Tibial artery (tissue), 4 donors: Measurements from ENCODE around the gene UBFD1.

Experiments used
- DNase-seq, 2 donors: peaks; one replicate each; pipeline ENCODE4 v3.0.0-alpha.2; 2019
- H3K27ac ChIP-seq, 2 donors: fragments of 200-600 bp; sonication (generic) in 1 of 2; 1 replicate in 1 of 2; 2 replicates in 1 of 2; pipeline ENCODE4 v1.5.1; 2018 to 2019; ENCODE audit warnings: mild to moderate bottlenecking in 1 of 2
- H3K27me3 ChIP-seq, 2 donors: fragments of 200-600 bp; sonication (generic) in 1 of 2; one replicate each; pipeline versions ENCODE4 v1.5.1 to v1.6.0; 2016 to 2019
- H3K36me3 ChIP-seq, 3 donors: fragments of 200-600 bp; sonication (generic) in 2 of 3; one replicate each; pipeline ENCODE4 v1.5.1; 2016 to 2019; ENCODE audit warnings: mild to moderate bottlenecking in 2 of 3
- H3K4me1 ChIP-seq, 4 donors: fragments of 200-600 bp; sonication (generic) in 2 of 4; 1 replicate in 3 of 4; 2 replicates in 1 of 4; pipeline ENCODE4 v1.5.1; 2016 to 2019
- H3K4me3 ChIP-seq, 2 donors: fragments of 200-600 bp; sonication (generic) in 1 of 2; 1 replicate in 1 of 2; 2 replicates in 1 of 2; pipeline ENCODE4 v1.5.1; 2018 to 2019; ENCODE audit warnings: mild to moderate bottlenecking in 2 of 2
- H3K9me3 ChIP-seq, 3 donors: fragments of 200-600 bp; sonication (generic) in 1 of 3; one replicate each; pipeline ENCODE4 v1.5.1; 2016 to 2019
- intact Hi-C: fragments of 100-400 bp; cut with DNase I; formaldehyde crosslinking; loops from one replicate; pipeline ENCODE4 v1.15.0; 2023; ENCODE audit warnings: low total_unique reads
- TF ChIP-seq, protein P1 (sequence below), 2 experiments: fragments of 200-600 bp in 1 of 2; fragments of 450-650 bp in 1 of 2; IDR thresholded peaks; one replicate each; pipeline ENCODE4 v1.5.1; 2017 to 2019; ENCODE audit warnings: antibody characterized with exemption in 2 of 2, mild to moderate bottlenecking in 1 of 2, moderate library complexity in 1 of 2

UBFD1 gene

DNA sequence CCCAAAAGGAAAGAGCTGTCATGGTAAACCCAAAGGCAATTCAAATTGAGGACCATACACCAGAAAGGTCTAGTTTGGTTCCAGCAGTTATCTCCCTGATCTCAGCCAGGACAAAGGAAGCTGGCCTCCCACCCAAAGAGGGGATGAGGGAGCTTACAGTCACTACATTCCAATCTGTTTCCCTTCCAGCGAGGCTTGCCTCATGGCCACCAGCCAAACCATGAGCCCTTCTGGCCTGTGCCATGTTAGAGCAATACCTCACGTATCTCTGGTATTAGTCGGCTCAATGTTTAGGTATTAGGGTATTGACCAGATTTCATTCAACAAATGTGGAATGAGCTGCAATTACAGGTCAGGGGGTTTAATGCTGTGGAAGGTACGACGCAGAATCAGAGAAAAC lies 30.2 kb downstream of the UBFD1 start:
- H3K36me3 ChIP-seq: peaks cover 52 to 99% (median 85%) of the 10 kb centered on the region in 3 donors
- no peak overlapping the region for H3K27ac ChIP-seq
- H3K9me3 ChIP-seq: no peaks in the 10 kb centered on the region
- TF ChIP-seq, protein P1, sequence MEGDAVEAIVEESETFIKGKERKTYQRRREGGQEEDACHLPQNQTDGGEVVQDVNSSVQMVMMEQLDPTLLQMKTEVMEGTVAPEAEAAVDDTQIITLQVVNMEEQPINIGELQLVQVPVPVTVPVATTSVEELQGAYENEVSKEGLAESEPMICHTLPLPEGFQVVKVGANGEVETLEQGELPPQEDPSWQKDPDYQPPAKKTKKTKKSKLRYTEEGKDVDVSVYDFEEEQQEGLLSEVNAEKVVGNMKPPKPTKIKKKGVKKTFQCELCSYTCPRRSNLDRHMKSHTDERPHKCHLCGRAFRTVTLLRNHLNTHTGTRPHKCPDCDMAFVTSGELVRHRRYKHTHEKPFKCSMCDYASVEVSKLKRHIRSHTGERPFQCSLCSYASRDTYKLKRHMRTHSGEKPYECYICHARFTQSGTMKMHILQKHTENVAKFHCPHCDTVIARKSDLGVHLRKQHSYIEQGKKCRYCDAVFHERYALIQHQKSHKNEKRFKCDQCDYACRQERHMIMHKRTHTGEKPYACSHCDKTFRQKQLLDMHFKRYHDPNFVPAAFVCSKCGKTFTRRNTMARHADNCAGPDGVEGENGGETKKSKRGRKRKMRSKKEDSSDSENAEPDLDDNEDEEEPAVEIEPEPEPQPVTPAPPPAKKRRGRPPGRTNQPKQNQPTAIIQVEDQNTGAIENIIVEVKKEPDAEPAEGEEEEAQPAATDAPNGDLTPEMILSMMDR (IDR thresholded peaks at IDR 0.05): no peak
- H3K4me1 ChIP-seq: no peaks in the 10 kb centered on the region
- no peaks in the 10 kb centered on the region for H3K27me3 ChIP-seq
- no peak overlapping the region for H3K4me3 ChIP-seq
- DNase-seq: no peak
- intact Hi-C loops: no loop called here

DNA sequence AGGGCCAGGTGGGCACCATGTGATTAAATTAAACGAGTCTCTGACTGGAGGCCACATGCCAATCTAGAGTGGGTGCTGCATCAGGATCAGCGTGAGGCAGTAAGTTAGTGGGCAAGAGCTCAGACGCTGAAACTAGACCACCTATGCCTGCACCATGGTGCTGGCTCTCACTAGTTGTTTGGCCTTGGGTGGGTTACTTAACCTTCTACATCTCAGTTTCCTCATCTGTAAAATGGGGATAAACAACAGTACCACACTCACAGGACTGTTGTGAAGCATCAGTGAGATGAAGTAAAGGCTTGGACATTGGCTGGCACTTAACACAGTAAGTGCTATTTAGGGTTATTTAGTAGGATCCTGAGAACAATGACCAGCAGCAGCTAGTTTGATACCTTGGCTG lies 32.7 kb downstream of the UBFD1 start:
- H3K27ac ChIP-seq: no peak overlapping the region
- intact Hi-C loops: no loop called here
- no peaks in the 10 kb centered on the region for H3K27me3 ChIP-seq
- H3K36me3 ChIP-seq: peaks cover 38 to 88% (median 69%) of the 10 kb centered on the region in 3 donors
- H3K4me1 ChIP-seq: peaks cover 0 to 13% (median 11%) of the 10 kb centered on the region in 4 donors
- TF ChIP-seq, protein P1 (IDR thresholded peaks at IDR 0.05): no peak
- DNase-seq: no peak
- H3K4me3 ChIP-seq: no peak overlapping the region
- no peaks in the 10 kb centered on the region for H3K9me3 ChIP-seq

DNA sequence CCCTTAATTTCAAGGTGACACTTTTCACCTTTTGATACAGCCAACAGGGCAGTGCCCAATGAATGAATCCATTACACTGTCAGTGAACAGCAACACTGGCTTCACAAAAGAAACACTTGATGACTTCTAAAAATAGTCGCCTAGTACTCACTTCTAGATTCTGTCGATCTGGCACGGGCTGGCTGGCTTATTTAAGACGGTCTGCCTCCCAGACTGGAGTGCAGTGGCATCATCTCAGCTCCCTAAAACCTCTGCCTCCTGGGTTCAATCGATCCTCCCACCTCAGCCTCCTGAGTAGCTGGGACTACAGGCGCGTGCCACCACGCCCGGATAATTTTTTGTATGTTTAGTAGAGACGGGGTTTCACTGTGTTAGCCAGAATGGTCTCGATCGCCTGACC lies 36.7 kb downstream of the UBFD1 start:
- H3K36me3 ChIP-seq: peaks cover 14 to 49% (median 31%) of the 10 kb centered on the region in 3 donors
- H3K27ac ChIP-seq: no peak overlapping the region
- intact Hi-C loops: no loop called here
- no peak overlapping the region for H3K4me3 ChIP-seq
- no peaks in the 10 kb centered on the region for H3K9me3 ChIP-seq
- DNase-seq: no peak
- H3K27me3 ChIP-seq: no peaks in the 10 kb centered on the region
- peaks cover 0 to 18% (median 14%) of the 10 kb centered on the region in 4 donors for H3K4me1 ChIP-seq
- TF ChIP-seq, protein P1 (IDR thresholded peaks at IDR 0.05): no peak

- TF ChIP-seq, protein P1 (IDR thresholded peaks at IDR 0.05): no peak
- intact Hi-C loops: loop anchor here (5.0 kb wide), 2 partner anchors 38 to 47 kb away; partner anchors contain the start of genes DCTN5, EARS2, PALB2 and UBFD1
- H3K27me3 ChIP-seq: no peaks in the 10 kb centered on the region
- no peaks in the 10 kb centered on the region for H3K9me3 ChIP-seq
- peaks cover 10 to 39% (median 21%) of the 10 kb centered on the region in 3 donors for H3K36me3 ChIP-seq
- peak overlapping the region; percentile 80 to 83 for H3K27ac ChIP-seq
- H3K4me1 ChIP-seq: peaks cover 0 to 18% (median 14%) of the 10 kb centered on the region in 4 donors
- peak overlapping the region; percentile 80 to 88 for H3K4me3 ChIP-seq
- DNase-seq: no peak
These were observed 37.9 kb downstream of the UBFD1 start for GRCh38 chr16:23595246-23595950.

DNA sequence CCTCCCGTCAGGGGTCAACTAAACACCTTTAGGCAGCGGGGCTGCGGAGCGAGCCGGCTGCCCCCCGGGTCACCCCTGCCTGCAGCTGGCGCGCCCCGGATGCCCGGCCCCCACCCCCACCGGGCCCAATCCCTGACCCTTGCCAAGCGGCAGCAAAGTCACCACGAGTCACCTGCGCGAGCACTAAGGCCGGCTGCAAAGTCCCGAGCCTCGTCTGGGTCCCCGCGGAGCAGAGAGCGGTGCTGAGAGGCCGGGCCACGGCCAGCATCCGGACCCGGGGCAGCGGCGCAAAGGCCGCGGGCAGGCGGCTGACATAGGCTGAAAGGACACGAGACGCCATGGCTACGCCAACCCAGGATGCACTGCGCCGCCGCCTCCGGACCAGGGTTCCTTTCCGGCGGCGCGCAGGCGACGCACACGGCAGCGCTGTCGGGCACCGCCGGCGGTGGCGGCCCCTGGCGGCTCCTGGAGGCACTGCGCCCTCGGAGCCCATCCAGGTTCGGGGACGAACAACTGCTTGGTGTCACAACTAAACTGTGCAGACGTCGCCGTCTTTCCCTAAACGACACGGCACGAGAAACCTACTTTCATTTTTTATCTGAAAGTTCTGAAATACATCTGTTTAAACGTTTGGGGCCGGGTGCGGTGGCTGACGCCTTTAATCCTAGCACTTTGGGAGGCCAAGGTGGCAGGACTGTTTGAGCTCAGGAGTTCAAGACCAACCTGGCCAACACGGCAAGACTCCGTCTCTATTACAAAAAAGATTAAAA lies 38.6 kb downstream of the UBFD1 start, which contains the start of gene NDUFAB1:
NDUFAB1 (minus strand) TSS at position 366 of the 770 bp plus-strand sequence; CDS start at position 340, 26 bp downstream.
- no peaks in the 10 kb centered on the region for H3K9me3 ChIP-seq
- intact Hi-C loops: loop anchor here (5.0 kb wide), 2 partner anchors 39 to 46 kb away; partner anchors contain the start of genes DCTN5, EARS2, PALB2 and UBFD1
- peaks cover 0 to 18% (median 14%) of the 10 kb centered on the region in 4 donors for H3K4me1 ChIP-seq

More for the DNA sequence above, 38.6 kb downstream of the UBFD1 start, which contains the start of gene NDUFAB1:
- Histone ChIP-seq H3K27me3 (no peaks in the 10 kb centered on the region), H3K4me3 (peak within 1 kb of the TSS; percentile 80 to 88), H3K27ac (peak within 1 kb of the TSS; percentile 80 to 83), H3K36me3 (peaks cover 7 to 39% (median 13%) of the 10 kb centered on the region in 3 donors)
- TF ChIP-seq, protein P1 (IDR thresholded peaks at IDR 0.05): peak; percentile 99 to 100
- DNase-seq: peak; percentile 86 to 93
